Astrocyte of the hippocampus (primary cell): ENCODE results near the gene TBC1D20.

ENCODE experiments used
- DNase-seq: peaks from one replicate; pipeline ENCODE4 v3.0.0; 2011; ENCODE audit warnings: low read depth, low spot score

TBC1D20 gene

DNA sequence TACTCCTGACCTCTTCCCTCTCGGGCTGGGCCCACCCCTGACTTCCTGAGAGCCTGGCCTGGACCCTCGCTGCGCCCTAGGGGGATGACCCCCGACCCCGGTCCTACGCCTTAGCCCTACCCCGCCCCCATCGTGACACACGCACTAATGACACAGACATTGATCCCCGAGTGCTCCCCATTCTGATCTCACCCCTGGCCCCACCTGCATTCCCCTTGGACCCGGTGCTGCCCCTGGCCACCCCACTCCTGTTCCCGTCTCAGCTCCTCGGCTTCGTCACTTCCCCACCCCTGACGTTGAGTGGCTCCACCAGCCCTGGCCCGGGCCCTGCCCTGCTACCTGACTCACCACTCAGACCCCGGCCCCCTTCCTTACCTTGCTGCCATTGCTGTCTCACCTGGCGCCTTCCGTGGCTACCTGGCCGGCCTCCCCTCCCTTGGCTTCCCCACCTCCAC is 42.1 kb downstream of the TBC1D20 start:
- DNase-seq, result no peak

DNA sequence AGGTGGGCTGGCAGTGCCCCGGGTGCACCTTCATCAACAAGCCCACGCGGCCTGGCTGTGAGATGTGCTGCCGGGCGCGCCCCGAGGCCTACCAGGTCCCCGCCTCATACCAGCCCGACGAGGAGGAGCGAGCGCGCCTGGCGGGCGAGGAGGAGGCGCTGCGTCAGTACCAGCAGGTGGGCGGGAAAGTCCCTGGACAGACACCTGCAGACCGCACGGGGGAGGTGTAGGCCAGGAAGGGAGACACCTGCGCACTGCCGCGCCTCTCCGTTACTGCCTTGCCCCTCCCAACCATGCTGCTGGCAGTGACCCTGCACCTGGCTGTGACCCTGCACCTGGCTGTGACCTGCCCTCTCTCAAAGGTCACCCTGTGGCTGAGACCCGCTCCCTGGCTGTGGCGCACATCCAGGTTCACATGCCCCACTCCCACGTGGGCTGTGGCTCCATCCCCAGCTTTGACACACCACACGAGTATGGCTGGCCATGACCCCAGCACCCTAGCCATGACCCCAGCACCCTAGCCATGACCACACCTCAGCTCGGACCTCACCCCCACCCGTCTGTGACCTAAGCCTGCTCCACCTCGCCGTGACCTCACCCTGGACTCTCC is 42.7 kb downstream of the TBC1D20 start:
- DNase-seq, result no peak

DNA sequence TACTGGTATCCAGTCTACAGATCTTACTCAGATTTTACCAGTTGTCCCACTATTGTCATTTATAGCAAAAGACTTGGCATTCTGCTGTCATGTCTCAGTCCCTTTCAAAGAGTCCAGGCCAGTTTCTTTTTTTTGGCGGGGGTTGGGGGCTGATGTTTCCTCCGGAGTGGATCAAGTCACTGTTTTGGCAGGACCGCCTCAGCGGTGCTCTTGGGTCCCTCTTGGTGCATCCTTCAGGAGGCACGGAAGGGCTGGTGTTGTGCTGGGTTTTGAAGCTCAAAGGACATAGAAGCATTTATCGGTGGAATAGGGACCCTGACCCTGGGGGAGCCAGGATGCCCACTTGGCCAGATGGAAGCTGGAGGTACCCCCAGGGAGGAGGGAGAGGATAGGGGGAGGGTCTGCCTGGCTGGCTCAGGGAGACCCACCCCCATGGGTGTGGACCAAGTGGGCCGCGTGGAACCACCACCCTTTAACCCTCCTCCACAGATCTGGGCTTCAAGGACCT is 43.4 kb downstream of the TBC1D20 start:
- DNase-seq, result no peak

DNA sequence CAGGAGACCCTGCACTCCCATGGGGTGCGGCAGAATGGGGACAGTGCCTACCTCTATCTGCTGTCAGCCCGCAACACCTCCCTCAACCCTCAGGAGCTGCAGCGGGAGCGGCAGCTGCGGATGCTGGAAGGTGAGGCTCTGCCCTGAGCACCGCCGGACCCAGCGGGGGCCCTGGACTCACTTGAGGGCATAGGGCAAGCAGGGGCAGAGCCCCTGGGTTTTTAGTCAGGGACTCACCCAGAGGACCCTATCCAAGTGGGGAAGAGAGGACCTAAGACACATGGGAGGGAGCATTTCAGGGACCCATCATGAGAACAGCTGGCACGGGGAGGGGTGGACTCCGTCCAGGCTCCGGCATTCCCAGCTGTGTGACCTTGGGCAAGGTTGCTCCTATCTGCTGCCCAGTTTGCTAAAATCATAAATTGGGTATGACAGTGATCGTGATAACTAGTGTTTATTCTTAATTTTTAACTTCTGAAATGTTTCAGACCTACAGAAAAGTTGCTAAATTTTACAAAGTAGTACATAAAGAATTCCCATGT is 44.5 kb downstream of the TBC1D20 start:
- no peak for DNase-seq

GRCh38 chr20:416950-417800 is 45.2 kb downstream of the TBC1D20 start:
- no peak for DNase-seq

DNA sequence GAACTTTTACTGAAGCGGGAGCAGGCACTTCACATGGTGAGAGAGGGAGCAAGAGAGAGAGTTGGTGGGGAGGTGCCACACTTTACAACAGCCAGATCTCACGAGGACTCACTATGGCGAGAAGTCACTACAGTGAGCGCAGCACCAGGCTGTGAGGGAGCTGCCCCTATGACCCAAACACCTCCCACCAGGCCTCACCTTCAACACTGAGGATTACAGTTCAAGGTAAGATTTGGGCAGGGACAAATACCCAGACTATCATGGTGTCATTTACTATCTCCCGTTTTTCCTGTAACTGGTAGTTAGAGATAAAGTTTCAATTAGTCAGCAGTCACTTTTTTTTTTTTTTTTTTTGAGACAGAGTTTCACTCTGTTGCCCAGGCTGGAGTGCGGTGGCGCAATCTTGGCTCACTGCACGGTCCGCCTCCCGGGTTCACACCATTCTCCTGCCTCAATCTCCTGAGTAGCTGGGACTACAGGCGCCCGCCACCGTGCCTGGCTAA is 46.5 kb downstream of the TBC1D20 start:
- no peak for DNase-seq

DNA sequence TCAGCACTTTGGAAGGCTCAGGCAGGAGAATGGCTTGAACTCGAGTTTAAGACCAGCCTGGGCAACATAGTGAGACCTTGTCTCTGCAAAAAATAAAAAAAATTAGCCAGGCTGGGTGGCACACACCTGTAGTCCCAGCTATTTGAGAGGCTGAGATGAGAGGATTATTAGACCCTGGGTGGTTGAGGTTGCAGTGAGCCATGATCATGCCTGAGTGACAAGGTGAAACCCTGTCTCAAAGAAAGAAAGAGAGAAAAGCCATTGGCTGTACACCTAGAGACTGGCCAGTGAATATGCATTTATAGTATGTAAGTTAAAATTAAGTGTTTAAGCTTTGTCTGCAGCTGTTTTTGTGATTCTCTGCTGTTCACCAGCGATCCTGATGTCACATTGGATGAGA is 48.2 kb downstream of the TBC1D20 start:
- no peak for DNase-seq

DNA sequence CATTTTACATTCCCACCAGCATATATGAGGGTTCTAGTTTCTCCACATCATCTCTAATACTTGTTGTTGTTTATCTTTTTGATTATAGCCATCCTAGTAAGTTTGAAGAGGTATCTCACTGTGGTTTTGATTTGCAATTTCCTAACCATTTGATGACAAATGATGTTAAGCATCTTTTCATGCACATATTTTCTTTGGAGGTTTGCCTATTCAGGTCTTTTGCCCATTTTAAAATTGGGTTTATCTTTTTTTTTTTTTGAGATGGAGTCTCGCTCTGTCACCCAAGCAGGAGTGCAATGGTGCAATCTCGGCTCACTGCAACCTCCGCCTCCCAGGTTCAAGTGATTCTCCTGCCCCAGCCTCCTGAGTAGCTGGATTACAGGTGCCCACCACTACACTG is 50.3 kb downstream of the TBC1D20 start:
- DNase-seq, result no peak

GRCh38 chr20:409697-410559 is 52.4 kb downstream of the TBC1D20 start:
- no peak for DNase-seq

DNA sequence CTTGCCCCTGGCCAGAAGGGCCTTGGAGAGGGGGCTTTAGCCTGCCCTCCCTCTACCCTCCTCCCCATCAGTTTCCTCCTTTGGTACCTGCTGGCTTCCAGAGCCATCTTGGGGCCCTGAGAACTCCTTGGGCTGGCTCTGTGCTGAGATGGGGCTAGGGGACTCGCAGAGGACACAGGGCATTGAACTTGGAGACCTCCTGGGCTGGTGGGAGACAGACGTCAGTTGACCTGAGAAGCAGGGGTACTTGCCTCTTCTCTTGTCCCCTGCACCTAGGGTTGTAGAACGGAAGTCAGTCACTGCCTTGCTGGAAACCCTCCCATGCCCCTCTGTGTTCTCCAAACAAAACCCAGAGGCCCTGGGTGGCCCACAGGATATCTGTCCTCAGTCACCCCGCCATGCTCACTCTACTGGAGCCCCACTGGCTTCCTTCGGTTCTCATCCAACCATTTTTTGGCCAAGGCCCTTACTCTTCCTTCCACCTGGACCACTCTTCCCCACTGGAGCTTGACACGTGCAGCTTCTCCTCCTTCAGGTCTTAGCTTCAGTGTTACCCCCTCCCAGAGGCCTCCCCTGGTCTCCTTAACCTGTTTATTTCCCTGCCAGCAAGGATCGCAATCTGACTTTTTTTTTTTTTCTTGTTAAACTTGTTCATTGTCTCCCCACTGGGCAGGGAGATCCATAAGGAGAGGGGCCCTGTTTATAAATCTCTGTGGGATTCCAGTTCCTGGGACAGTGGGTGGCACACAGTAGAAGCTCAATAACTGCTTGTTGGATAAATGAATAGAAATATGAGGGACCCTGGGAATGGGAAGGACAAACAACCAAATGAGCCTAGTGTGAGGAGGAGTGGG is 53.3 kb downstream of the TBC1D20 start:
- peak; percentile 16 for DNase-seq

DNA sequence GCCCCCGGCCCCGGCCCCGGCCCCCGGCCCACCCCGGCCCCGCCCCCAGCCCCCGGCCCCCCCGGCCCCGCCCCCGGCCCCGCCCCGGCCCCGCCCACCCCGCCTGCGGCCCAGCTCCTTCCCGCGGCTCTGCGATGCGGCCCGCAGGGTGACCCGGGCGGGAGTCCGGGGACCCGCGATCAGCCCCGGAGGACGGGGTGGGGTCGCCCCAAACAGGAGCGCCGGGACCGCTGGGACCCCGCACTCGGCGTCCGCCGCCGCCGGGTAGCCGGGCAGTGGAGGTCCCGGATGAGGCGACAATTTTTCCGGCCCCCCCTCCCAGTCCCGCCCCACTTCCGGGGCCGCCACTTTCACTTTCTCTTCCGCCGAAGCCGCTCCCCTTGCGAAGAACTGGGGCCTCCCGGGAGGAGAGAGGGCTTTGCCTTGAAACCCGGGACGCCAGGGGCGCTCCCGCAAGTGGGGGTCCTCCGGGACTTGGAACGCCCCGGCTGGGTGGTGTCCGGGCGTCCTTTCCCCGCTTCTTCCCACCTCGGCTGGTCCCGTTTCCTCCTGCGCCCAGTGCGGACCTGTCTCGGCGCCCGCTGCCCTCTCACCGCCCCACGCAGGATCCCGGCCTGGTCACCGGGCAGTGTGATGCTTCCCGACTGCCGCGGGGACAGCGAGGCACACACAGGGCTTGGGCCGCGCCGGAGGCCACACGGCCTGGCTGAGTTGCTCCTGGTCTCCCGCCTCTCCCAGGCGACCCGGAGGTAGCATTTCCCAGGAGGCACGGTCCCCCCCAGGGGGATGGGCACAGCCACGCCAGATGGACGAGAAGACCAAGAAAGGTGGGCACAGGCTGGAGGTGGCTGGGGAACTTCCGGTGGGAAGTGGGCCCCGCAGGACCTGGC is 54.1 kb downstream of the TBC1D20 start, which contains the start of gene RBCK1:
RBCK1 (plus strand) TSS at position 347 of the 890 bp plus-strand sequence; CDS start at position 806, 459 bp downstream.
- DNase-seq, result peak; percentile 93

DNA sequence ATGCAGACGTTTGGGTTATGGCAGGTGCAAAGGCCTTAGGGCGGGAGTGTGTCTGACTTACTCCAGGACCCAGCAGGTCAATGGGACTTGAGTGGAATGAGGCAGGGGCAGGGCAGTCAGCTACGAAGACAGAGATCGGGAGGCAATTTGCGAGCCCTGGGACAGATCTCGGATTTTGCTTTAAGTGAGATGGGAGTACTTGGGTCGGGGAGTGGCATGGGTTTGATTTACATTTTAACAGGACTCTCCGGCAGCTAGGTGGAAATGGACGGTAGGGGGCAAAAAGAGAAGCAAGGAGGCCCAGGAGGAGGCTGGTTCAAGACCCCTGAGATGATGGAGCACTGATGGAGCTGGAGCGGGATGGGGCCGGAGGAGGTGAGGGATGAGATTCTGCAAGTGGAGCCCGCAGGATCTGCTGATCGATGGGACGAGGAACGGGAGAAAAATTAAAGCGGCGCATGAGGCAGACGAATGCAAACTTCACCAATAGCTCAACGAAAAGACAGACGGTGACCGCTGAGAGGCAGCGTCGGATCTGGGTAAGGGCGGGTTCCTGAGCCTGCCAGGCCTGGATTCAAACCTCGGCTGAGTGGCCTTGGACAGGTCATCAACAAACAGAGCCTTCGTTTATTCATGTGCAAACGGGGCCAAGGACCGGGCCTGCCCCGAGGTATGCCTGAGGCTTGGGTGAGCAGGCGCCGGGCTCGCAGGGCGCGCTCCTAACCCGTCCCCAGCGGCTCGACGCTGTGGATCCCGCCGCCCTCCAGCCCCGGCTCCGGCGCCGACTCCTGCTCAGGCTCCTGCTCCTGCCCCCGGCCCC is 55.0 kb downstream of the TBC1D20 start:
- DNase-seq, result peak; percentile 87

GRCh38 chr20:406200-407132 is 55.9 kb downstream of the TBC1D20 start:
- no peak for DNase-seq

DNA sequence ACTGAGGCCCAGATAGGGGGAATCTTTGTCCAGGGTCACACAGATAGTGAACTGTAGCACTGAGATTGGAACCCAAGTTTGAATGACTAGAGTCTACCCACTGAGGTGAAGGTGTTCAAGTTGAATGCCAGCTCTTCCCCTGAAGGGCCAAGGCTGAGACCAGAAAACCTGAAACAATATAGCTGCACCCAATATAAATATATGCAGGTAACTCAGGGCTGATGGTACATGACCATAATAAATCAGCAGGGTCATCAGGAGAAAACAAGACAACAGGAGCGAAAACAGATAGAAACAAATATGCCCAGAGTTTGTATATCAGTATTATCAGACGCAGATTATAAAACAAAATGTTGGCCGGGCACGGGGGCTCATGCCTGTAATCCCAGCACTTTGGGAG is 58.2 kb downstream of the TBC1D20 start:
- no peak for DNase-seq

GRCh38 chr20:403582-403957 is 58.8 kb downstream of the TBC1D20 start:
- no peak for DNase-seq

- no peak for DNase-seq
Observed at GRCh38 chr20:402898-403581, 59.3 kb downstream of the TBC1D20 start.

GRCh38 chr20:402496-402885 is 59.8 kb downstream of the TBC1D20 start:
- DNase-seq, result no peak
